A549 treated with Hydrocortisone at 1 μM for 4 hours (cell line): Measurements from ENCODE around the gene EEA1. TPM values are rescaled to one million over a fixed set of nuclear protein-coding genes. Genes with fewer than 3 reads are reported as not detected.

Experiments used
- total RNA-seq: library from RNA; stranded (reverse); fragments of 200-300 nt; extraction: Qiagen RNA extraction; gene quantifications from 5 replicates; pipeline ENCODE4 v1.2.3, GENCODE V29; 2022

The EEA1 gene
- total RNA-seq, result 3.6 to 7.6 TPM (median 6.3 TPM) in 5 replicates

GRCh38 chr12:92928962-92929915 lies at the start of gene EEA1:
Gene EEA1 (minus strand): TSS chr12:92929295. CDS start chr12:92929066, 229 bp downstream.

Other genes starting within 250 kb of the EEA1 start
- gene PLEKHG7, start 226.3 kb downstream of the EEA1 start, total RNA-seq, result 0.03 TPM in 1 of 5 replicates, not detected in the others